HepG2 (cell line): Measurements from ENCODE around the gene SLC9A9. TPM values are rescaled to one million over a fixed set of nuclear protein-coding genes. Genes with fewer than 3 reads are reported as not detected.

ENCODE experiments used
- ATAC-seq: fragments of 200-7000 bp; cut with Tn5 transposase; 3 replicates; pipeline ENCODE4 v1.9.1; 2020; ENCODE audit warnings: mild to moderate bottlenecking, moderate library complexity
- BruUV-seq: library from RNA; stranded (reverse); fragments of 400-500 nt; replicated peaks from 2 replicates; lab custom pipeline; 2021; lab: Mats Ljungman, UMichigan
- CTCF ChIA-PET: fragments of 300-600 bp; formaldehyde crosslinking; extraction: SDS; loops from one replicate; lab custom pipeline; 2021; ENCODE audit warnings: low total read pairs, inconsistent platforms, low intra/inter-chr PET ratio; lab: Yijun Ruan, JAX
- POLR2A ChIA-PET: fragments of 350-600 bp; sonication (Branson Sonifier 250); formaldehyde crosslinking; loops from one replicate; lab custom pipeline; 2020; ENCODE audit warnings: antibody characterized with exemption, inconsistent platforms; lab: Yijun Ruan, JAX
- DNase-seq: peaks from one replicate; pipeline ENCODE4 v3.0.0-alpha.2; 2015; ENCODE audit warnings: low spot score
- FAIRE-seq: peaks from 3 replicates; lab custom pipeline; 2011; peaks lifted over from hg19 to GRCh38; lab: Jason Lieb, UNC
- H2AFZ ChIP-seq: one replicate; pipeline ENCODE4 v1.6.1; 2011; ENCODE audit warnings: low read length, inconsistent platforms
- H3K27ac ChIP-seq: fragments of 300-600 bp; 3 replicates; pipeline ENCODE4 v1.8.0; 2011; ENCODE audit warnings: mixed run types, mild to moderate bottlenecking, mixed read lengths, low read length, inconsistent platforms; ENCODE audit not compliant: insufficient read depth; ENCODE audit errors: extremely low read length
- H3K27me3 ChIP-seq, 2 experiments: fragments of 200-600 bp in 1 of 2; 2 replicates in 1 of 2; 3 replicates in 1 of 2; pipeline versions ENCODE4 v1.6.0 to v1.8.0; 2011; ENCODE audit warnings: low read length in 2 of 2, mild to moderate bottlenecking in 2 of 2, moderate library complexity in 2 of 2, inconsistent platforms in 1 of 2; ENCODE audit not compliant: insufficient read depth in 2 of 2, control insufficient read depth in 1 of 2
- H3K36me3 ChIP-seq, 2 experiments: fragments of 200-600 bp in 1 of 2; replicated peaks in 1 of 2; 2 replicates in 1 of 2; 3 replicates in 1 of 2; pipeline versions ENCODE4 v1.5.1 to v1.8.0; 2011; ENCODE audit warnings: low read length in 2 of 2, inconsistent platforms in 1 of 2; ENCODE audit not compliant: insufficient read depth in 2 of 2, control insufficient read depth in 1 of 2
- H3K4me1 ChIP-seq: 2 replicates; pipeline ENCODE4 v1.5.1; 2012; ENCODE audit warnings: low read length, inconsistent platforms; ENCODE audit not compliant: insufficient read depth
- H3K4me2 ChIP-seq: 2 replicates; pipeline ENCODE4 v1.6.0; 2011; ENCODE audit warnings: low read depth, low read length, inconsistent platforms
- H3K4me3 ChIP-seq, 3 experiments: fragments of 200-600 bp in 1 of 3; sonication (generic), shearing (Covaris generic) in 1 of 3; replicated peaks in 1 of 3; 2 replicates each; pipeline ENCODE4 v1.5.1; 2011 to 2016; ENCODE audit warnings: low read length in 3 of 3, inconsistent platforms in 2 of 3, low read depth in 2 of 3, mild to moderate bottlenecking in 2 of 3, control low read depth in 1 of 3, mixed read lengths in 1 of 3; ENCODE audit not compliant: insufficient read depth in 1 of 3
- H3K79me2 ChIP-seq: one replicate; pipeline ENCODE4 v1.6.1; 2011; ENCODE audit warnings: low read length, inconsistent platforms; ENCODE audit not compliant: insufficient read depth
- H3K9ac ChIP-seq: 2 replicates; pipeline ENCODE4 v1.6.0; 2011; ENCODE audit warnings: mild to moderate bottlenecking, low read depth, low read length, inconsistent platforms; ENCODE audit not compliant: insufficient read depth
- H3K9me3 ChIP-seq: 2 replicates; pipeline ENCODE4 v1.5.1; 2012; ENCODE audit warnings: mild to moderate bottlenecking, low read length
- H4K20me1 ChIP-seq: 2 replicates; pipeline ENCODE4 v1.6.0; 2011; ENCODE audit warnings: inconsistent platforms, mild to moderate bottlenecking, low read length, moderate library complexity; ENCODE audit not compliant: insufficient read depth
- CC2D1A ChIP-seq: sonication (generic); formaldehyde crosslinking; IDR thresholded peaks from 2 replicates; pipeline ENCODE4 v1.8.1; 2023; ENCODE audit warnings: mild to moderate bottlenecking, missing genetic modification reagents
- HDAC2 ChIP-seq: sonication (generic); formaldehyde crosslinking; IDR thresholded peaks from 2 replicates; pipeline ENCODE4 v1.4.0; 2020; ENCODE audit warnings: missing genetic modification reagents
- JDP2 ChIP-seq: sonication (generic); formaldehyde crosslinking; IDR thresholded peaks from 2 replicates; pipeline ENCODE4 v1.8.1; 2022; ENCODE audit warnings: missing genetic modification reagents, borderline replicate concordance
- KAT8 ChIP-seq: IDR thresholded peaks from 2 replicates; pipeline ENCODE4 v1.6.1; 2016; ENCODE audit warnings: missing genetic modification reagents, missing compliant biosample characterization
- MTA1 ChIP-seq: sonication (generic); formaldehyde crosslinking; IDR thresholded peaks from 2 replicates; pipeline ENCODE4 v1.4.0; 2020; ENCODE audit warnings: missing genetic modification reagents, mild to moderate bottlenecking, borderline replicate concordance
- RORA ChIP-seq: sonication (generic); formaldehyde crosslinking; IDR thresholded peaks from 2 replicates; pipeline ENCODE4 v1.5.0; 2020; ENCODE audit warnings: mild to moderate bottlenecking, missing genetic modification reagents, moderate library complexity
- RXRB ChIP-seq: IDR thresholded peaks from 2 replicates; pipeline ENCODE4 v1.6.1; 2016; ENCODE audit warnings: borderline replicate concordance, missing genetic modification reagents, missing compliant biosample characterization
- SMAD9 ChIP-seq: sonication (generic); formaldehyde crosslinking; IDR thresholded peaks from 2 replicates; pipeline ENCODE4 v1.5.1; 2020; ENCODE audit warnings: mild to moderate bottlenecking, missing genetic modification reagents
- ZBTB7B ChIP-seq: sonication (generic); formaldehyde crosslinking; IDR thresholded peaks from 2 replicates; pipeline ENCODE4 v1.4.0; 2020; ENCODE audit warnings: missing genetic modification reagents
- ZFY ChIP-seq: sonication (generic); formaldehyde crosslinking; IDR thresholded peaks from 2 replicates; pipeline ENCODE4 v1.4.0; 2020; ENCODE audit warnings: missing genetic modification reagents
- ZNF207 ChIP-seq: fragments of 450-650 bp; IDR thresholded peaks from 2 replicates; pipeline ENCODE4 v1.6.1; 2016; ENCODE audit warnings: antibody characterized with exemption, borderline replicate concordance
- ZNF230 ChIP-seq: sonication (generic); formaldehyde crosslinking; IDR thresholded peaks from 2 replicates; pipeline ENCODE4 v1.4.0; 2020; ENCODE audit warnings: mild to moderate bottlenecking, missing genetic modification reagents
- ZNF263 ChIP-seq: sonication (generic); formaldehyde crosslinking; IDR thresholded peaks from 2 replicates; pipeline ENCODE4 v1.4.0; 2020; ENCODE audit warnings: missing genetic modification reagents
- ZNF382 ChIP-seq: sonication (generic); formaldehyde crosslinking; IDR thresholded peaks from 2 replicates; pipeline ENCODE4 v1.5.0; 2020; ENCODE audit warnings: missing genetic modification reagents, mild to moderate bottlenecking, borderline replicate concordance
- ZNF484 ChIP-seq: sonication (generic); formaldehyde crosslinking; IDR thresholded peaks from 2 replicates; pipeline ENCODE4 v1.5.1; 2020; ENCODE audit warnings: mild to moderate bottlenecking, low read depth, missing genetic modification reagents, borderline replicate concordance
- ZNF564 ChIP-seq: sonication (generic); formaldehyde crosslinking; IDR thresholded peaks from 2 replicates; pipeline ENCODE4 v1.8.1; 2023; ENCODE audit warnings: mild to moderate bottlenecking, missing genetic modification reagents
- ZNF746 ChIP-seq: sonication (generic); formaldehyde crosslinking; IDR thresholded peaks from 2 replicates; pipeline ENCODE4 v1.8.0; 2022; ENCODE audit warnings: mild to moderate bottlenecking, missing genetic modification reagents
- ZSCAN30 ChIP-seq: sonication (generic); formaldehyde crosslinking; IDR thresholded peaks from 2 replicates; pipeline ENCODE4 v1.5.0; 2020; ENCODE audit warnings: mild to moderate bottlenecking, missing genetic modification reagents
- WGBS: methylation state at CpG from one replicate; pipeline ENCODE4 v1.1.6; 2017; ENCODE audit warnings: low lambda C conversion rate; 5-methylcytosine and 5-hydroxymethylcytosine counted together
- in situ Hi-C: cut with HindIII; loops from 2 replicates; pipeline ENCODE4 v1.10.0; 2017; ENCODE audit warnings: low pct_unique_long_range_greater_than_20kb; ENCODE audit not compliant: extremely low pct_ligation_motif_present
- intact Hi-C: fragments of 100-400 bp; cut with micrococcal nuclease; formaldehyde crosslinking; loops from one replicate; pipeline ENCODE4 v1.10.0; 2022; ENCODE audit not compliant: unreplicated experiment
- polyA plus RNA-seq, 8 experiments: library from polyadenylated mRNA; depleted of rRNA in 3 of 8; stranded (reverse) in 7 of 8; unstranded in 1 of 8; fragments of >200 nt; fragmentation: Illumina TruSeq in 4 of 8; extraction: Trizol in 4 of 8; gene quantifications; 2 replicates each; pipeline versions ENCODE4 v1.2.1 to v1.2.3, GENCODE V29; 2011 to 2016; ENCODE audit warnings: low read depth in 4 of 8, missing spikeins in 1 of 8, mixed read lengths in 1 of 8; ENCODE audit not compliant: insufficient read depth in 1 of 8
- total RNA-seq, 5 experiments: library from RNA; depleted of rRNA; stranded (reverse); fragments of >200 nt; fragmentation: Illumina TruSeq; extraction: Trizol; gene quantifications; 2 replicates each; pipeline ENCODE4 v1.2.3, GENCODE V29; 2016; ENCODE audit warnings: low read depth in 1 of 5

The SLC9A9 gene
- total and polyA plus RNA-seq, 2 of the 13 experiments (the other 11 are each of a cell fraction or from before 2014, with no cell fraction given) = not detected

DNA sequence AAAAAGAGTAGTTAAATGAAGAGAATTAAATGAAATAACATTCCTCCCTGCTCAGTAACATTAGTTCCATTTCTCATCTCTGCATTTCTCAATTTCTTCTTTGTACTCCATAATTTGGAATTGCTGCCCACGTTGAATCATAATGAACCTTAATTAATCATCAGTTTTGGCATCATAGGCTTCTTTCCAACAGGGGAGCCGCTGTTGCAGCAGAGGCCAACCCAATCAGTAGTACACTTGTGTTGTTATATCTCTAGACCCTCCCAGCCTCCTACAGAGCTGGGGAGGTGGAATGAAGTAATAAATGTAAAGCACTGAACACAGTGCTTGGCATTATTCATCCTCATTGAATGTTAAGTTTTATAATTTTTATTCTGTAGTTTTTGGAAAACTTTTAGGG lies 488.0 kb downstream of the SLC9A9 start:
- 1% methylated on average over 2 of the region's 2 CpGs for WGBS
- no peak for ATAC-seq
- TF ChIP-seq HDAC2 (CRISPR knock-in tag) = no peak
- no peak for TF ChIP-seq KAT8 (CRISPR knock-in tag)
- no peak for TF ChIP-seq ZBTB7B (CRISPR knock-in tag)
- TF ChIP-seq ZSCAN30 (CRISPR knock-in tag) = no peak
- no peak for TF ChIP-seq ZFY (CRISPR knock-in tag)
- no peak for TF ChIP-seq CC2D1A (CRISPR knock-in tag)
- no peak for TF ChIP-seq MTA1 (CRISPR knock-in tag)
- no peak for TF ChIP-seq ZNF263 (CRISPR knock-in tag)
- TF ChIP-seq RORA = no peak
- no peak for TF ChIP-seq SMAD9
- TF ChIP-seq RXRB = no peak
- no peak for TF ChIP-seq ZNF484 (CRISPR knock-in tag)
- TF ChIP-seq ZNF746 (CRISPR knock-in tag) = no peak
- no peak for TF ChIP-seq ZNF382 (CRISPR knock-in tag)
- TF ChIP-seq ZNF230 (CRISPR knock-in tag) = no peak
- no peak for TF ChIP-seq JDP2 (CRISPR knock-in tag)
- TF ChIP-seq ZNF564 (CRISPR knock-in tag) = no peak
- no peak for TF ChIP-seq ZNF207
- Histone ChIP-seq H2AFZ (no peak overlapping the region), H3K4me3 (no peak overlapping the region), H4K20me1 (no peaks in the 10 kb centered on the region), H3K36me3 (no peaks in the 10 kb centered on the region), H3K27me3 (no peaks in the 10 kb centered on the region), H3K9ac (no peak overlapping the region), H3K4me2 (no peak overlapping the region), H3K27ac (no peak overlapping the region), H3K79me2 (no peaks in the 10 kb centered on the region), H3K9me3 (no peaks in the 10 kb centered on the region), H3K4me1 (no peaks in the 10 kb centered on the region)
- CTCF ChIA-PET = no interaction called here
- in situ Hi-C loops (no loop called here), intact Hi-C loops (no loop called here)
- POLR2A ChIA-PET = no interaction called here
- DNase-seq = no peak
- no TSS peak for BruUV-seq
- FAIRE-seq = no peak
